ENCODE results near the gene CRIP3.
"Not testable (repeated sequence)": the region's sequence is repeated elsewhere in the genome, so short reads cannot be mapped to it uniquely, and the experiment has no call there.

Gene CRIP3

GRCh38 chr6:43304882-43305281 lies 3.7 kb downstream of the CRIP3 start:
- no peak for DNase-seq

- DNase-seq: no peak
Observed at GRCh38 chr6:43304361-43304760, 4.3 kb downstream of the CRIP3 start.

DNA sequence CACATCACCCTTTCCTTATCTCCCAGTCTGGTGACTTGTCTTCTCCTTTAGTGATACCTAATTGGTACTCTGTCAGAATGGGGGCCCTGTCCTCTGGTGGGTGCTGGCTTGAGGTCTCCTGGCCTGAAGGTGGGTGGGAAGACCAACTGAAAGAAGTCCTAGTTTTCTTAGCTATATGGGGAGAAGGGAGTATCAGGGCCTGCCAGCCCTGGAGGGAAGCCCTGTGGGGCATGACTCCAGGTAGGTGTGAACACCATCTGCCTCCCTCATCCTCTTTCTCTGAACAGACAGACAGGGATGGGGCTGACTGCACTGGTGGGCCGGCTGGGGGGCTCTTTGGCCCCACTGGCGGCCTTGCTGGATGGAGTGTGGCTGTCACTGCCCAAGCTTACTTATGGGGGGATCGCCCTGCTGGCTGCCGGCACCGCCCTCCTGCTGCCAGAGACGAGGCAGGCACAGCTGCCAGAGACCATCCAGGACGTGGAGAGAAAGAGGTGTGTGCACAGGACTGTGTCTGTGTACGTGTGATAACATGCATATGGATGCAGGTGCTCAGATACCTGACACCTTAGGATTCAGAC lies 4.8 kb downstream of the CRIP3 start:
- DNase-seq: no peak

- DNase-seq: not testable (repeated sequence)
Observed at GRCh38 chr6:43303006-43303405, 5.6 kb downstream of the CRIP3 start.

GRCh38 chr6:43302126-43302525 lies 6.5 kb downstream of the CRIP3 start:
- no peak for DNase-seq

DNA sequence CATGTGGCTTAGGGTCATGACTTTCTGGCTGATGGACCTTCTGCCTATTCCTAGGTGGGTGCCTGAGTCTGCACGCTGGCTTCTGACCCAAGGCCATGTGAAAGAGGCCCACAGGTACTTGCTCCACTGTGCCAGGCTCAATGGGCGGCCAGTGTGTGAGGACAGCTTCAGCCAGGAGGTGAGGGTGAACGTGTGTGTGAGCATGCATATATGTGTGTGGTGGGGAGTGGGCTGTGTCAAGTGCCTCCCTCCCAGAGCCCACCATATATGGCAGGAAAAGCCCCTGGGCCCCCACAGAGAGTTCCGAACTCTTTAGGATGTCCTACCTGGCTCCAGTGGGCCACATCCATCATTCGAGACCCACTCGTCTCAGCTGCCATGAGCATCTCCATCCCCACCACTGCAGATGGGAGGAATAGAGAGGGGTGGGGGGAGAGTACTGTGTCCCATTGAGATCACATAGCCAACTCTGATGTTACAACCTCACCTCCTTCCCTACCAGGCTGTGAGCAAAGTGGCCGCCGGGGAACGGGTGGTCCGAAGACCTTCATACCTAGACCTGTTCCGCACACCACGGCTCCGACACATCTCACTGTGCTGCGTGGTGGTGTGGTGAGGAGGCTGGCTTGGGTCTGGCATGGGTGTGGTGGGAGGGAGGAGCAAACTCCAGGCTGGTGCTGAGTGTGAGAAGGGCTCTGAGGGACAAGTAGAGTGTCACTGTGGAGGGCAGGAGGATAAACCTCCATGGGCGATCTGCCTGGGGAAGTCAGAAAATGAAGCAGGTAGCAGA lies 7.3 kb downstream of the CRIP3 start:
- no peak for DNase-seq

DNA sequence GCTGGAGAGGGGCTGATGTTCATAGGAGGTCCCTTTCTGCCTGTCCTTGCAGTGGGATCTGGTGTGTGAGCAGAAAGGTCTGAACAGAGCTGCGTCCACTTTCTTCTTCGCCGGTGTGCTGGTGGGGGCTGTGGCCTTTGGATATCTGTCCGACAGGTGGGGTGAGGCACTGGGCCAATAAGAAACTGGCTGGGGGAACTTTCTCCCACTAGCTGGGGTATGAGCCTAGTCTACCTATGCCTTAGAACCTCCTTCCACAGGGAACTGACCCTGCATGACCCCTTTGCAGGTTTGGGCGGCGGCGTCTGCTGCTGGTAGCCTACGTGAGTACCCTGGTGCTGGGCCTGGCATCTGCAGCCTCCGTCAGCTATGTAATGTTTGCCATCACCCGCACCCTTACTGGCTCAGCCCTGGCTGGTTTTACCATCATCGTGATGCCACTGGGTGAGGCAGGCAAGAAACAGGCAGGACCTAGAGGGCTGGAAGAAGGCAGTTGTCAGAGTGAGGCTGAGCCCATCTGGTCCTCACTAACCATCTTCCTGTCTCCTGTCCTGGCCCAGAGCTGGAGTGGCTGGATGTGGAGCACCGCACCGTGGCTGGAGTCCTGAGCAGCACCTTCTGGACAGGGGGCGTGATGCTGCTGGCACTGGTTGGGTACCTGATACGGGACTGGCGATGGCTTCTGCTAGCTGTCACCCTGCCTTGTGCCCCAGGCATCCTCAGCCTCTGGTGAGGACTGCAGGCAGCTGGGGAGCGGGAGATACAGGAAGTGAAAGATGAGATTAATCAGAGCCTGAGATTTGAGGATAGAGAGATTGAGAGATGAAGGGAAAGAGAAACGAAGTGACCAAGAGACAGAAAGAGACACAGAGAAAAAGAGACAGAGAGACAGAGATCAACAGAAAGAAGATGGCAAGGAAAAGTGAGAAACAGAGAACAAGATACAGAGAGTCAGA lies 9.0 kb downstream of the CRIP3 start:
- DNase-seq: no peak

DNA sequence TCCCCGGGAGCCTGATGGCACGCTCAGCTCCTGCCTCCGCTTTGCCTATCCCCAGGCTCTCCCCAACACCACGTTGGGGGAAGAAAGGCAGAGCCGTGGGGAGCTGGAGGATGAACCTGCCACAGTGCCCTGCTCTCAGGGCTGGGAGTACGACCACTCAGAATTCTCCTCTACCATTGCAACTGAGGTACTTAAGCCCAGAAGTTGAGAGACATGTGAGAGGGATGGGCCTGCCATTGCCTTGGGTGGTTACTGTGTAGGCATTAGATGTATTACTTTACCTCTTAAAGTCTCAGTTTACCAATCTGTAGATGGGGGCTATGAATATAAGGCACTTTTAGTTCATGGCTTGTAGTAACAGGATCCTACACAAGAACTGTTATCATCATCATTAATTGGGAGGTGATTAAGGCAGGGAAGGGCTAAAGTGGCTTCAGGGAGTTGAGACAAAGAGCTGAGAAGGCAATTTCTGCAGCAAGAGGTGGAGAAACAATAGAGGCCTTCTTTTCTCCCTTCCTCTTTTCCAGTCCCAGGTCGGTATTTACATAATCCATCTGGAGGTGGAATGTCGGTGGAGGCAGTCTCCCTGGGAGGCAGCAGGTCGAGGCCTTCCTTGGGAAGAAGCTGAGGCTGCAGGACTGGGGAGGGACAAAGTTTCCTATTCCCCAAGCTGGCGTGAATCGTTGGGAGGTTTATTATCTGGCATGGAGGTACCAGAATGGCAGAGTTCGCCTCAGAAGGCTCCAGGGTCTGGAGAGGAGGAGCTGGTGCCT lies 9.9 kb downstream of the CRIP3 start:
- no peak for DNase-seq

- peak; percentile 38 for DNase-seq
Observed at GRCh38 chr6:43297644-43298564, 10.7 kb downstream of the CRIP3 start, which contains the start of gene SLC22A7. TSS of gene SLC22A7 (plus strand) at chr6:43298260. CDS start at chr6:43298359, 99 bp downstream.

GRCh38 chr6:43296780-43297497 lies 11.7 kb downstream of the CRIP3 start:
- DNase-seq: no peak

DNA sequence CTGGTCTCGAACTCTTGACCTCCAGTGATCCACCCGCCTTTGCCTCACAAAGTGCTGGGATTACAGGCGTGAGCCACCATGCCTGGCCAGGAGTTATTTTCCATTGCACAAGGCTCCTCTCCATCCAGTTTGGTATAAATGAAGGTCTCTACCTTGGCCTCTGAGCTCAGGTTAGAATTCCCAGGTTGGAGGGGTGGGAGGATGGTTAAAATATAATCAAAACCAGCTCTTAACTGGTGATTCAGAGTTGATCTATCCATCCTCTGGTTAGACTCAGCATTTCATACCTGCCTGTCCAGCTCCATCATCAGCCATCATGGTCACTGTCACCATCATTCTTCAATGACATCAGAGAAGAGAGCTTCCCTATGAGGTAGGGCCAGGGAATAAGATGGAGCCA lies 13.2 kb downstream of the CRIP3 start:
- DNase-seq: no peak

DNA sequence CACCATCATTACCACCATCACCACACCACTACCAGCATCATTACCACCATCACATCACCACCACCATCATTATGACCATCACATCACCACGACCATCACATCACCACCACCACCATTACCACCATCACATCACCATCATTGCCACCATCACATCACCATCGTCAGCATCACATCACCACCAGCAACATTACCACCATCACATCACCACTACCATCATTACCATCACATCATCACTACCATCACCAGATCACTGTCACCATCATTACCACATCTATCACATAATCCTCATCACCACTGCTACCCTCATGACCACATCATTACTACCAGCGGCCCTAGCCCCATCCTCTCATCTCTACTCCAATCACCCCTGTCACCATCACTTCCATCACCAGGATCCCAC lies 14.1 kb downstream of the CRIP3 start:
- no peak for DNase-seq

DNA sequence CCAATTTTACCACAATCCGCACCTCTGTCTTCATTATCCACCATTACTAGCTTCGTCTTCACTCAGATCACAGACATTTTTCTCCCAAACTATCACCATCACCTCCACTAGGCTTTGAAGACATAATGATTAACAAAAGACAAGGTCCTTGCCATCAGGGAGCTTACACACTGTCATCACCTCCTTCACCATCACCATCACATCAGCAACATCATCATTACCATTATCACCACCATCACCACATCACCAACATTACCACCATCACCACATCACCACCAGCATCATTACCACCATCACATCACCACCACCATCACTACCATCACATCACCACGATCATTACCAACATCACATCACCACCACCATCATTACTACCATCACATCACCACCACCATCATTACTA lies 14.9 kb downstream of the CRIP3 start:
- no peak for DNase-seq

DNA sequence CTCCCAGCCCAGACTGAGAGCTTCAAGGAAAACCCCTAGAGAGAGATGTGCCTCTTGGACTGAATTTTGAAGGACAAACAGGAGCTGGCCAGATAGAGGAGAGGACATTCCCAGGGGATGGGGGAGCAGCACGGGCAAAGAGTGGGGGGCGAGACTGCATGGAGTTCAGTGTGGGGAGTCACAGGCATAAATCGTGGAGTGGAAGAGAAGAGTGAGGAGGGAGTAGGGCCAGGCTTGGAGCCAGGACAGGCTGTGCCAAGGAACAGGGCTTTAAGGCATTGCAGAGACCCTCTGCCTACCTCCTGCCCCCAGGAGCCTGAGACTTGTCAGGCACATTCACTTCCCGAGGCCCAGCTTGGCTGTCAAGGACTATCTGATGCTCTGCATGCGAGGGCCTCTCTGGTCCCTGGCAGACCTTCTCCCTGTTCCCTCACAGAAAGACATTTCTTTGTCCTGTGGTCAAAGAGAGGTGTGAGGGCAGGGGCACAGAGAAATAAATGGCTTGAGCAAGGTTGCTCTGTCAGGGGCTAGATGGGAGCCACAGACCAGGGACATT lies 15.8 kb downstream of the CRIP3 start:
- DNase-seq: no peak

DNA sequence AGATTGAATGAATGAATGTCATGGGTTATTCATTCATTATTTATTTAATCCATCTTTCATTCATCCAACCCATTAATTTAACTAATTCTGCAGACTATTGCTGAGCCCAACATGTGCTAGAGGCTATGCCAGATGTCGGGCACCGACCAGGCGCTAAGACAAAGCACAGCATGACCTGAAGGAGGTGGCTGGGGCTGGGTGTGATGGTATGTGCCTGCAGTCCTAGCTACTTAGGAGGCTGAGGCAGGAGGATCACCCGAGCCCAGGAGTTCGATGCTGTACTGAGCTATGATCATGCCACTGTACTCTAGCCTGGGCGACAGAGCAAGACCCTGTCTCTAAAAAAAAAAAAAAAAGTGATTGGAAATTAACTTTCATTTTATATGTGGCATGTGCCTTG lies 16.3 kb downstream of the CRIP3 start:
- no peak for DNase-seq

- DNase-seq: no peak
Observed at GRCh38 chr6:43291708-43292107, 16.9 kb downstream of the CRIP3 start.

DNA sequence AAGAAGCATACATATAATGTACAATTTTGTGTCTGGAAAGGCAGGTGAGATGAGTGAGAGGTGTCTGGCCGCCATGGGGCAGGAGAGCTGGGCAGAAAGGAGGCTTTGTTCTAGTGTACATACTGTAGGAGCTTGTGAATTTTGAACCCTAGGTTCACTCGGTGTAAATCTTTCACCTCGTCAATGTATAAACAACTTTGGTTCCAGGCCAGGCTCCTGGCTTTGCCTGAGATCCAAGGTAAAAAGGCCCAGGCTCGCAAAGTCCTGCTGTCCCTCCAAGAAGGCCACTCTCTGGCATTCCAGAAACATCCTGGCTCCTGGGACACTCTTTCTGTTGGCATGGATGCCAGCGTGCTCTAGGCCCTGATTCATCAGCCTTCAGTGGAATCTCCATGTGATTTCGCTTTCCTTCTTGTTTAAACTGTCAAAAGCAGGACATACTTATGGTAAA lies 17.7 kb downstream of the CRIP3 start:
- DNase-seq: no peak

DNA sequence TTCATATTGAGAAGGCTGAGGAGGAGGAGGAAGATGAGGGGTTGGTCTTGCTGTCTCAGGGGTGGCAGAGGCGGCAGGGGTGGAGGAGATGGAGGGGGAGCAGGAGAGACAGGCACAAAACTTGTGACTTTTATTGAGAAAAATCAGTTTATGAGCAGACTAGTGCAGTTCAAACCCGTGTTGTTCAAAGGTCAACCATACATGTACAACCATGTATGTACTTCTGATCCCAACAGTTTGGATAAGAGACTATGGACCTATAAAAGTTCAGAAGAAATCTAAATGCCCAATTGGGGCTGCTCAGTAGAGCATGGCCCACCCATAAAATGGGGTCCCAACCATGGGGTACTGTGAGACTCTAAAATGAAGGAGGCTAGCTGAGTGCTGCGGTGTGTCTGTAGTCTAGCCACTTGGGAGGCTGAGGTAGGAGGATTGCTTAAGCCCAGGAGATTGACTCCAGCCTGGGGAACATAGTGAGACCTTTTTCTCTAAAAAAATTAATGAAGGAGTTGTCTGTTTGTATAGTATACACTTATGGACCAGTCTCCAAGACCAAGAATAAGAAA lies 18.2 kb downstream of the CRIP3 start:
- DNase-seq: no peak

- no peak for DNase-seq
Observed at GRCh38 chr6:43287717-43288679, 20.6 kb downstream of the CRIP3 start.

Data from RPMI8226 (cell line).